Esophagus squamous epithelium (tissue), 4 donors: Measurements from ENCODE around the gene PANK4.

ENCODE experiments used
- CTCF ChIP-seq, 6 experiments: fragments of 450-650 bp in 4 of 6; fragments of 200-600 bp in 2 of 6; sonication (generic) in 2 of 6; IDR thresholded peaks; one replicate each; pipeline ENCODE4 v1.5.1; 2016 to 2019; ENCODE audit warnings: antibody characterized with exemption in 6 of 6, mild to moderate bottlenecking in 4 of 6, moderate library complexity in 4 of 6
- POLR2A ChIP-seq, 4 donors: fragments of 450-650 bp; IDR thresholded peaks; one replicate each; pipeline ENCODE4 v1.6.1; 2017; ENCODE audit warnings: antibody characterized with exemption in 4 of 4, mild to moderate bottlenecking in 4 of 4, moderate library complexity in 3 of 4

GRCh38 chr1:2495026-2495425 lies 31.4 kb downstream of the PANK4 start:
- TF ChIP-seq CTCF (IDR thresholded peaks at IDR 0.05) (no peak), POLR2A (IDR thresholded peaks at IDR 0.05) (no peak)
